Osteoblast (primary cell): ENCODE measurements around the gene MAP2K1. TPM values are rescaled to one million over a fixed set of nuclear protein-coding genes. Genes with fewer than 3 reads are reported as not detected.

Source experiments
- DNase-seq: peaks from one replicate; pipeline ENCODE4 v3.0.0; 2011; ENCODE audit warnings: low spot score, mixed read lengths; ENCODE audit not compliant: insufficient read length; ENCODE audit errors: missing footprints
- H2AFZ ChIP-seq: 2 replicates; pipeline ENCODE4 v1.6.0; 2011; ENCODE audit warnings: mild to moderate bottlenecking, low read length
- H3K27ac ChIP-seq: 2 replicates; pipeline ENCODE4 v1.5.1; 2011; ENCODE audit warnings: mild to moderate bottlenecking, low read depth, low read length, moderate library complexity
- H3K27me3 ChIP-seq: 2 replicates; pipeline ENCODE4 v1.6.0; 2012; ENCODE audit warnings: mild to moderate bottlenecking, control low read depth, inconsistent platforms, low read length, moderate library complexity; ENCODE audit not compliant: insufficient read depth
- H3K36me3 ChIP-seq: 2 replicates; pipeline ENCODE4 v1.5.1; 2011; ENCODE audit warnings: mild to moderate bottlenecking, low read length, control low read depth, moderate library complexity; ENCODE audit not compliant: insufficient read depth
- H3K4me1 ChIP-seq: 2 replicates; pipeline ENCODE4 v1.5.1; 2011; ENCODE audit warnings: mild to moderate bottlenecking, low read length, control low read depth, moderate library complexity; ENCODE audit not compliant: insufficient read depth
- H3K4me2 ChIP-seq: 2 replicates; pipeline ENCODE4 v1.6.0; 2011; ENCODE audit warnings: mild to moderate bottlenecking, low read length; ENCODE audit not compliant: insufficient read depth
- H3K4me3 ChIP-seq: fragments of 200-600 bp; sonication (generic); 3 replicates; pipeline ENCODE4 v1.5.1; 2012; ENCODE audit warnings: mild to moderate bottlenecking, low read length, inconsistent platforms; ENCODE audit not compliant: insufficient read depth
- H3K79me2 ChIP-seq: 2 replicates; pipeline ENCODE4 v1.6.0; 2012; ENCODE audit warnings: mild to moderate bottlenecking, low read length, control low read depth, inconsistent platforms; ENCODE audit not compliant: insufficient read depth
- H3K9me3 ChIP-seq: 2 replicates; pipeline ENCODE4 v1.5.1; 2011; ENCODE audit warnings: low read depth, low read length, control low read depth
- H4K20me1 ChIP-seq: 2 replicates; pipeline ENCODE4 v1.6.0; 2012; ENCODE audit warnings: mild to moderate bottlenecking, low read length, control low read depth; ENCODE audit not compliant: insufficient read depth
- CTCF ChIP-seq: IDR thresholded peaks from 2 replicates; pipeline ENCODE4 v1.5.1; 2011; ENCODE audit warnings: mild to moderate bottlenecking, low read depth, low read length, moderate library complexity; ENCODE audit errors: extremely low read depth
- total RNA-seq: library from RNA; depleted of rRNA; stranded (reverse); fragments of >200 nt; gene quantifications from 2 replicates; pipeline ENCODE4 v1.2.3, GENCODE V29; 2012

Gene MAP2K1
- total RNA-seq, 1 donor, result 19.2 TPM

DNA sequence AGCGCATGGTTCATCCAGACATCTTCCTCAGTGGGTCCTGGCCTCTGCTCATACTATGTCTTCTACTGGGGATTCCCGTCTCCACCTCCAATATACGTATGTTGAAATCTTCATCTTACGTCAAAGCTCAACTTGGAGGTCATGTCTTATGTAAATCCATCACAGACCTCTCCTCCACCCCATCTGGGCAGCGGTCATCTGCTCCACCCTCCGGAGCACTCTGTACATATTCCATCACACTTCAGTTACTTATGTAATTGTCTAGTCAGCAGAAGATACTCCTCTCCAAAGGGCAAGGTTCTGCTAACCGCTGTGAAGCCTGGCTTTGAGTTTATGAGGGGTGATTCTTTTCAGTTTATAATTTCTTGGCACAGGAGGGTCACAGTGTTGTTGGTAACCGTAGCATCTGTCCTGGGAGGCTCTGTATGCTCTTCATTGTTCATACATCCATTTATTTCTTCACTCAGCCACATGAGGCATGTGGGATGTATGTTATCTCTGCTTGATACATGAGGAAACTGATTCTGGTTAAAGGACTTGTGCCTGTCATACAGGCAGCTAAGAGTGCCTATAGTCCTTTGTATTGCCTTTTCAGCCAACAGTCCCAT, 22.1 kb downstream of the MAP2K1 start:
- no peaks in the 10 kb centered on the region for H3K9me3 ChIP-seq
- H3K27me3 ChIP-seq, result no peaks in the 10 kb centered on the region
- no peaks in the 10 kb centered on the region for H3K36me3 ChIP-seq
- H3K4me3 ChIP-seq, result no peak overlapping the region
- DNase-seq, result no peak
- H3K4me1 ChIP-seq, result peaks cover 25% of the 10 kb centered on the region
- peaks cover 60% of the 10 kb centered on the region for H4K20me1 ChIP-seq
- no peak overlapping the region for H3K27ac ChIP-seq
- no peak overlapping the region for H2AFZ ChIP-seq
- H3K79me2 ChIP-seq, result peaks cover 88% of the 10 kb centered on the region
- no peak for TF ChIP-seq CTCF
- H3K4me2 ChIP-seq, result no peak overlapping the region

GRCh38 chr15:66409565-66410108, 22.9 kb downstream of the MAP2K1 start:
- Histone ChIP-seq H3K27ac (no peak overlapping the region), H3K4me2 (no peak overlapping the region), H4K20me1 (peaks cover 65% of the 10 kb centered on the region), H3K27me3 (no peaks in the 10 kb centered on the region), H3K4me3 (no peak overlapping the region), H2AFZ (no peak overlapping the region), H3K4me1 (peaks cover 18% of the 10 kb centered on the region), H3K9me3 (no peaks in the 10 kb centered on the region), H3K79me2 (peaks cover 88% of the 10 kb centered on the region), H3K36me3 (no peaks in the 10 kb centered on the region)
- DNase-seq, result no peak
- TF ChIP-seq CTCF, result no peak

DNA sequence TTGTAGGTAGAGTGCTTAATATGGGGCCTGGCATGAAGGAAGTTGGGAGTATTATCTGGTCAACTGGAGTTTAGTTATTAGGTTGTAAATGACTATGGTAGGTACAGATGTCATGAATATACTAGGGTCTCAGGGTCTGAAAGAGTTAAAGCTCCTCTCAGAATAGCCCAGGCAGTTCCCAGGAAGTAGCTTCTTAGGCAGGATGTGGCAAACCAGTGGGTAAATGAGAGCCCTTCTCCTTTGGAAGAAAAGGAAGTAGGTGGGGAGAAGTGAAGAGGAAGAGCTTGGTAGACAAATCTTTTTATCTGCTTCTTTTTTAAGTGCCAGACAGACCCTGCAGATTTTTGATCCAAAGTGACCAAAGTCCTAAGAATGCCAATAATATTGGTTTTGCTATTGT, 24.5 kb downstream of the MAP2K1 start:
- H4K20me1 ChIP-seq, result peaks cover 70% of the 10 kb centered on the region
- peaks cover 3% of the 10 kb centered on the region for H3K4me1 ChIP-seq
- DNase-seq, result no peak
- no peak for TF ChIP-seq CTCF
- H3K27ac ChIP-seq, result no peak overlapping the region
- no peak overlapping the region for H2AFZ ChIP-seq
- no peak overlapping the region for H3K4me3 ChIP-seq
- no peaks in the 10 kb centered on the region for H3K9me3 ChIP-seq
- H3K79me2 ChIP-seq, result peaks cover 96% of the 10 kb centered on the region
- H3K4me2 ChIP-seq, result no peak overlapping the region
- no peaks in the 10 kb centered on the region for H3K27me3 ChIP-seq
- no peaks in the 10 kb centered on the region for H3K36me3 ChIP-seq

- H4K20me1 ChIP-seq, result peaks cover 73% of the 10 kb centered on the region
- H3K27ac ChIP-seq, result no peak overlapping the region
These were observed 25.5 kb downstream of the MAP2K1 start for GRCh38 chr15:66412220-66412619.

More at GRCh38 chr15:66412220-66412619, 25.5 kb downstream of the MAP2K1 start:
- peaks cover under 1% of the 10 kb centered on the region for H3K4me1 ChIP-seq
- DNase-seq, result no peak
- peaks cover 97% of the 10 kb centered on the region for H3K79me2 ChIP-seq
- no peak overlapping the region for H2AFZ ChIP-seq
- H3K4me2 ChIP-seq, result no peak overlapping the region
- H3K9me3 ChIP-seq, result no peaks in the 10 kb centered on the region
- no peak for TF ChIP-seq CTCF
- H3K4me3 ChIP-seq, result no peak overlapping the region
- H3K27me3 ChIP-seq, result no peaks in the 10 kb centered on the region
- H3K36me3 ChIP-seq, result no peaks in the 10 kb centered on the region
